Daoy (cell line): ENCODE data around the gene NFATC1. TPM values are rescaled to one million over a fixed set of nuclear protein-coding genes. Genes with fewer than 3 reads are reported as not detected.

Experiments used
- DNase-seq: peaks from one replicate; pipeline ENCODE4 v3.0.0-alpha.2; 2015; ENCODE audit warnings: low read depth
- total RNA-seq: library from RNA; depleted of rRNA; stranded (reverse); fragments of >200 nt; shearing (Covaris generic); gene quantifications from 2 replicates; pipeline ENCODE4 v1.2.3, GENCODE V29; 2014

Gene NFATC1
- total RNA-seq, 1 experiment from 2014 or later, result 1.5 TPM

GRCh38 chr18:79389689-79390088, 6.0 kb upstream of the NFATC1 start:
- no peak for DNase-seq

GRCh38 chr18:79392226-79392625, 3.5 kb upstream of the NFATC1 start:
- DNase-seq, result no peak

- peak; percentile 28 for DNase-seq
Measured at GRCh38 chr18:79393181-79393634, 2.5 kb upstream of the NFATC1 start.

- DNase-seq, result peak; percentile 89
Measured at GRCh38 chr18:79393635-79394533, 1.8 kb upstream of the NFATC1 start.

DNA sequence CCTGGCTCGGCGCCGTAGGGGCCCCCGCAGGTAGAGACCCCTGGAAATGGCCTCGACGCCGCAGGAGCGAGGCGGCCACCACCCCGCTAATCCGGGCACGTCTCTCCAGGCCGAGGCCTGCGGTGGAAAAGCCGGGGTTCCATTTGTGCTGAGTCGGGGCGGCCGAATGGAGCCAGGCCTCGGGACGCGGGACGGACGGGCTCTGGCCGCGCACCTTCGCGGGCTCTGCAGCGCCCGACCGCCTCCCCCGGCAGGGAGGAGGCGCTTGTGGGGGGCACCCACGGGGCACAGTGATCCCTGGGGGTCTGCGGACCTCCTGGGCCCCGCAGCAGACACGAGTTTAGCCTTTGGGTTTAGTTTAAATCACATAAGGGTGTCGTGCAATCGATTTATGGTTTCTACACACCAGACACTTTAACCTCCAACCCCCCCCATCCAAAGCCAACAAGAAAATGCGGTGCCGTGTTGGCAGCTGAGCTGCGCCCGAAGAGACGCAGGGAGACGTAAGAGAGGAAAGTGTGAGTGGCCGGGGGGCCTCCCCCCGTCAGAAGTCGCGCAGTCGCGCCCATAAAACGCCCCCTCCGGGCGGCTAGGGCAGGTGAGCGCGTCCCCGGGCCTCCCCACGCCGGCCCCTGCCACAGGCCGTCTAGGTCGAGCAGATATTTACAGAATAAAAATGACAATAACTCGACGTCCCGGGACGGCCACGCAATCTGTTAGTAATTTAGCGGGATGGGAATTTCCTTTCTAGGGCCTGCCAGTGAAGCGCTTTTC, 1.0 kb upstream of the NFATC1 start:
- peak; percentile 59 for DNase-seq

DNA sequence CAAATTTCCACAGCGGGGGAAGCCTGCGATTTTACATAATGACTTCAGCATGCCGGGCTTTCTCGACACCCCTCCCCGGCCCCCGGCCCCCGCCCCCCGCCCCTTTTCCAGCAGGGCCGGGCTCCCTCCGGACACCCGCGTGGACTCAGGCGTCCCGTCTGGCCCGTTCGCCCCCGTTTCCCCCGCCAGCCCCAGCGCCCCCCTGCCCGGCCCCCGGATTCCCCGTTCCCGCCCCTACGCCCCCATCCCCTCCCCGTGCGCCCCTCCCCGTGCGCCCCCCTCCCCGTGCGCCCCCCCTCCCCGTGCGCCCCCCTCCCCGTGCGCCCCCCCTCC, 456 bp upstream of the NFATC1 start:
- no peak for DNase-seq

DNA sequence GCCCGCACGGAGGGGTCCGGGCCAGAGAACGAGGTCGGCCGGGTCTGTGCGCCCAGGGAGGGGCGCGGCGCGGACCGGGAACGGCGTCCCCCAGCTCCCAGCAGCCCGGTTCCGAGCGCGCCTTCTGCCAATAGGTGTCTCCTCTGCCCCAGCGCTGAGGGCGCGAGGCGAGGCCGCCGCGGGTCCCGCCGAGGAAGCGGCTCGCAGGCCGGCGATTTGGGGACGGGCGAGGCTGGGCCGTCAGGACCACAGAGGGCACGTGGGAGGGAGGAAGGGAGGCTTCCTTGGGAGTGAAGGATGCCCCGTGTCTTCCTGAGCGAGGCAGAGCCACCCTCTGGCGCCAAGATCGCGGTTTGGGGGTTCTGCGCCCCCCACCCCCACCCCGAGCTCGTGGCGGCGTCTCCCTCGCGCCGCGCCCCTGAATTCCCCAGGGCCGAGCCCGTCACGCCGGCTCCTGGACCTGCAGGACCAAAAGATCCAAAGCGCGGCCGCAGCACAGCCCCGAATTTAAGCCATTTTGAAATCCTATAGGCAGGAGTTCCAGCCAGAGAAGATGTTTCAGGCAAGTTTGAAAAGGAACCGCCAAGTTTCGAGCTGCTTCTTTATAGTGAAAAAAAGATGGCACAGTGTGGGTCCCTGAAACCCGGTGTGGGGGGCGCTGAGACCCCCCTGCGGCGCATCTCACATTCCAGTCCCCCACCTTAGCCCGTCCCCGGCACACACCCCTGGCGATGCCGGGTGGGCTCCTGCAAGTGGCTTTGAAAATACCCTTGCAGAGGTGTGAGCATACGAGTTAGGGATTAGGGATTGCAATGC, 909 bp downstream of the NFATC1 start:
- DNase-seq, result peak; percentile 64

DNA sequence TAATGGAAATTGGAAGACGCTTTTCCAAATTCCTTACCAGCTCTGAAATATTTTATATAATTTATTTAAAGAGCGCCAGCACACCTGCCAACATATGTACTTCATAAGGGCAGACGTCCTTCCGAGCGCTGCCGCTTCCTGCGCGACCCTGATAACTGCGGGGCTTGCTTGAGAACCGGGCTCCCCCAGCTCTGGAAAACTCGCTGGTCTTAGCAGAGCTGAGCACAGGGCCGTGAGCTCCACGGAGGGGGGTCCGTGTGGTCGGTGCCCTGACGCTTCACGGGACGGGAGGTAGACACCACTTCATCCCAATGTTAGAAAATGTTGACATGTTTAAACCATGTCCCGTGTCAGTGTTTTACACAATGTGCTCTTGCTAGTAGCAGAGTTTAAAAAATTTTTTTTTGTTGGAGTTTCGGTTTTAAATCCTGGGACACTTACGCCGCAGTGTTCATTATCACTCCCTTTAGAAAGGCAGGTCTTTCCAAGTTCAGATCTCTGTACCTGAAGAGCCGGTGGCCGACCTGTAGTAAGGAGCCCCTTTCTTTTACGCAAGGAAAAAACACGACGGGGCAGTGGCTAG, 1.6 kb downstream of the NFATC1 start:
- DNase-seq, result no peak

DNA sequence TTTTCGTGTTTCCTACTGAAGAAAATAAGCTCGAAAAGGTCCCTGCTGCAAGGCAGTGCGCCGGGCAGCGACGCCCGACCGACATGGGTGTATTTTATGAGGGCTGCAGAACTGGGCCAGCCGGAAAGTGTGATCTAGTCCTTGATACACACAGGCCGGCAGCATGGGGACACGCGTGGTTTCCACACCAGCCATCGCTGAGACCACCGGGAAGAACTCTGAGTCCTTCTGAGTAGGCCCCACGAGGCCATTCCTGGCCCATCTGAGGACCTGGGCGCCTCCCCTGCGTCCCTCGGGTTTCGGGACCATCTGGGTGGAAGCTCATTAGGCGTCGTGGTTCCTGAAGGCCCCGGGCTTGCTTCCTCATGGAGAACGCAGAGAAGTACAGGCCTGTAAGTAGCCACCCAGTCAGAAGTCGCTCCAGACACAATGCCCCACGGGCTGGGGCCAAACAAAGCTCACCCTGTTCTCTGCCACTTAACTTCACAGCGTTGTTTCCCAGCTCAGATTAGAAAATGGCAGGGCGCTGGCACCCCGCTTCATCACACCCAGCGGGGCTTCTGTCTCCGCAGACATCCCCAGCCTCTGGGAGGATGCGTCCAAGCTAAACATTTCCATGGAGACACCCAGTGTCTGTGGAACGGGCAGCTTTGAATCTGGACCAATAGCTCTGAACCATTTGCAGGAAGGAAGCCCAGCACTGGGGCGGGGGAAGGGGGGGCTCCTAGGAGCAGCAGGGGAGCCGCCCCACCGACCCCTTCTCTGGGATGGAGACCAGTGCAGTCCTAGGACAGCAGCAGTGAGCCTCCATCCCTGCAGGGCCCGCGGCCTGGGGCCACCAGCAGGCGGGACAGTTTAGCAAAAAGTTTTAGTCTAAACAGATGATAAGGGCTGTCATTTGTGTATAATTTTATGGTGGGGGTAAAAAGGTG, 2.4 kb downstream of the NFATC1 start:
- no peak for DNase-seq

DNA sequence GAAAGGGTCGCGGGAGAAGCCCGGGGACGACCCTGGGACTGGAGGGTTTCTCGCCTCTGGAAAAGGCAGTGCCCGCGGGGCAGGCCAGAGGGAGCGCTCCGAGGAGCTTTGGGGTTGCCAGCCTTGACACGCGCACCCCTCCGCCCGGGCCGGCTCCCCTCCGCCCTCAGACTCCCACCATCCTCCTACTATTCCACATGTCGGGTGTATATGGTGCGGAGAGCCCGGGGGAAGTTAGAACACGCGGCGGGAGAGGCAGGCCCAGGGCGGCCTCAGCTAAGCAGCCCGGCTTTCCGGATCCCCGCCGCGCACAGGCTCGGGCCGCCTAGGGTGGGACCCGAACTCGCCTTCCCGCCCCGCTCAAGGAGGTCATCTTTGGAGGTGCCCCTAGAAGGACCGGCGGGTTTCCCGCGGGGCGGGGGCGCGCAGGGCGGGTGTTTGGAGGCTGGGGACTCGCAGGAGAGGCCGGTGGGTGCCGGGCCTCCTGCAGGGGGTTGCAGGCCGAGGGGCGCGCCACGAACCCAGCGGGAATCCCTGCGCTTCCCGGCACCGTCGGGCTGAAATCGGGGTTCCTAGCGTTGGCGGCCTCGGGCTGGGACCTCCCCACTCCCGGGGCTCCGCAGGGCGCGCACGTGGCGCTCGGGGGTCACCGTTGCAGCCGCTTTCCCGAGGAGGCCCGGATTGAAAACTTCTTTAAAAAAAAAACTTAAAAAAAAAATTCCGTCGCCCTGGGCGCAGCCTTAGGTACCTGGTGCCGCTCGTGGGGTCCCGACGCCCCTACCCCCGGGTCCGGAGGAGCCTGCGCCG, 3.7 kb downstream of the NFATC1 start:
- DNase-seq, result no peak

GRCh38 chr18:79400091-79400590, 4.4 kb downstream of the NFATC1 start:
- no peak for DNase-seq

DNA sequence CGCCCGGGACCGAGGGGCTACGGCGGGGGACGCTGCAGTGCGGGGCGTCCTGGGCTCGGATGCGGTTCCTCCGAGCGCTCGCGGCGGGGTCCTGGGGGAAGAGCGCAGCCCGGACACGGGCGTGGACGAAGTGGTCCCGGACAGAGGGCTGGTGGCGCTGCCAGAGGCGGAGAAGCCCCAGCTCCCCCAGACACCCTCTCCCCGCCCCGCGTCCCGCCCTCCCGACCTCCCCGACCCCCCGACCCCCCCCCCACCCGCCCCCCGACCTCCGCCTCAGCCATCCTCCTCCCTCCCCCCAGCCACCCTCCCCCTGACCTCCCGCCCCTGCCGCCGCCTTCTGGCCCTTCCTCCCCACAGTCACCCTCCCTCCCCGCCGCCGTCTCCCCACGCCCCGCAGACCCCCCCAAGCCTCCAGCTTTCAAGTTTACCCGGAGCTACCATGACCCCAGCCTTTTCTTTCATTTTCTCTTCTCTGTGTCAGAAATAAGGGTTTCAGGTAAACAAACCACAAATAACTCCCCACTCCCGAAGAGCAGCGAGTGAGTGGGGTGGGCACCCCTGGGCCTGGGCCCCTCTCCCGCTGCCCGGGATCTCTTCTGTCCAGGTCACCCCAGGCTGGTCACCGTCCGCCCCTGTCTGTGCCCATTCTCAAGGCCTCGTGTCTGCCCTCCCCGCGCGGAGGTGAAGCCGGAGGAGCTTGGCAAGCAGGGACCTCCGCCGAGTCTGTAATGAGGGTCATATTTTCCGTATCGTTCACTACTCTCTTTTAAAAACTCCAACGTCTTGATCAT, 5.1 kb downstream of the NFATC1 start:
- no peak for DNase-seq

GRCh38 chr18:79401494-79402208, 5.9 kb downstream of the NFATC1 start:
- DNase-seq, result no peak

- DNase-seq, result no peak
Measured at GRCh38 chr18:79402209-79402576, 6.5 kb downstream of the NFATC1 start.

DNA sequence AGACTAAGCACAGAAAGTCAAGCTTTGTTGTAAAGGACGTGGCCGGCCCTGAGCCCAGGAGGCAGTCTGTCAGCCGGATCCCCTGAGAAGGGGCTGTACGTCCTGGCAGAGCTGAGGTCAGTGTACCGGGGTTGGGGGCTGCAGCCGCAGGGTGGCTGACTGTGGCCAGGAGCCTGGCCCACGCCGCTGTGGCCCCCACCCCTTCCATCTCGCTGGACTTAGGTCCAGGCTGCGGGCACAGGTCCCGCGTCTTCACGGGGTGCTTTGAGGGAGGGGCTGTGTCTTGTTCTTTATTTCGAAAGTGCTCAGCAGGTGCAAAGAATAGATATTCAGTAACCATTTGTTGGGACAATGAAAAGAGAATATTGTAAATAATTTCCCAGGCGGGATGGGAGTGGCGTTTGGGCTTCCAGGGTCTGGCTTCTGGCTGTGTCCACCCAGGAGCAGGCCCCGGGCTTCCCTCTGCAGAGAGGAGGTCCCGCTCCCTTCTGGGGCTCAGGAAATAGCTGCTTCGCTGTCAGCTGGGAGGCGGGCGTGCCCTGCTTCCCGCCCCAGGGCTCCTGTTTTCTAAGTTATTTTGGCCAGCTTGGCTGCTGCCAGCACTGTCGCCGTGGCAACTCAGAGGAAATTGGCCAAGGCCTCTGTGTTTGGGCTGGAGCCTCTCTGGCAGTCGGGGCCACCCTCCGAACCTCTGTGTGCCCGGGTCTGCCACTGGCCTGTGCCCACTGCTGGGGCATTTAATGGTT, 7.4 kb downstream of the NFATC1 start:
- DNase-seq, result peak; percentile 32

- no peak for DNase-seq
Measured at GRCh38 chr18:79403723-79404566, 8.2 kb downstream of the NFATC1 start.

DNA sequence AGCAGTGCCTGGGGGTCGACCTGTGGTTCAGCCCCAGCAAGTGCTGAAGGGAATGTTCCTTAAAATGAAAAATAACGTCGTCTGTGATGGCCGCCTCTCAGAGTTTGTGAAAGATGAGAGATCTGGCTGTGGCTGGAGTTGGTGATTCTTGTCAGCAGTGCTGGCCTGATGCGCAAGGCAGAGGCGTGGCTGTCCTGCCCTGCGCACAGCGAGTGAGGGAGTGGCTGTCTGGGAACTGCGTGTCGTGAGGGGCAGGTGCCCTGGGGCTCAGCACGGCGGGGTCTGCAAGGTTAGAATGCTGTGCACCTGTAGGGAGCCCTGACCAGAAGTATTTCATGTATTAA, 8.8 kb downstream of the NFATC1 start:
- no peak for DNase-seq
